SK-N-SH (cell line): Measurements from ENCODE around the gene ZNF407. TPM values are rescaled to one million over a fixed set of nuclear protein-coding genes. Genes with fewer than 3 reads are reported as not detected.

Experiments
- CTCF ChIA-PET: fragments of 300-600, 350-600 bp; formaldehyde crosslinking; extraction: SDS; loops from one replicate; lab custom pipeline; 2021; lab: Yijun Ruan, JAX
- POLR2A ChIA-PET: fragments of 350-600 bp; sonication (Branson Sonifier 250); formaldehyde crosslinking; extraction: SDS; loops from one replicate; lab custom pipeline; 2020; ENCODE audit warnings: antibody characterized with exemption, inconsistent platforms; lab: Yijun Ruan, JAX
- DNase-seq: peaks from one replicate; pipeline ENCODE4 v3.0.0; 2012
- H2AFZ ChIP-seq: fragments of 200-600 bp; sonication (generic); 2 replicates; pipeline ENCODE4 v1.8.1; 2016; ENCODE audit warnings: antibody characterized with exemption, mild to moderate bottlenecking, low read depth
- H3F3A ChIP-seq: fragments of 200-600 bp; sonication (generic); replicated peaks from 2 replicates; pipeline ENCODE3; 2016; ENCODE audit warnings: antibody characterized with exemption, mild to moderate bottlenecking; ENCODE audit not compliant: insufficient read depth
- H3K27ac ChIP-seq, 2 experiments: fragments of 200-500 bp in 1 of 2; fragments of 200-600 bp in 1 of 2; sonication (Bioruptor generic) in 1 of 2; sonication (generic), shearing (Covaris generic) in 1 of 2; 2 replicates each; pipeline versions ENCODE4 v1.5.1 to v1.6.1; 2014 to 2016; ENCODE audit warnings: low read depth in 2 of 2, inconsistent platforms in 1 of 2, low read length in 1 of 2, mild to moderate bottlenecking in 1 of 2, mixed read lengths in 1 of 2
- H3K27me3 ChIP-seq: fragments of 200-600 bp; sonication (generic), shearing (Covaris generic); 2 replicates; pipeline ENCODE4 v1.6.1; 2016; ENCODE audit warnings: mixed run types; ENCODE audit not compliant: insufficient read depth
- H3K36me3 ChIP-seq, 2 experiments: fragments of 200-500 bp in 1 of 2; fragments of 200-600 bp in 1 of 2; sonication (Bioruptor generic) in 1 of 2; sonication (generic) in 1 of 2; replicated peaks in 1 of 2; 2 replicates each; pipeline versions ENCODE3 to v1.5.1; 2014 to 2016; ENCODE audit warnings: low read length in 1 of 2, mild to moderate bottlenecking in 1 of 2; ENCODE audit not compliant: insufficient read depth in 2 of 2, control insufficient read depth in 1 of 2
- H3K4me1 ChIP-seq, 2 experiments: fragments of 200-500 bp in 1 of 2; fragments of 200-600 bp in 1 of 2; sonication (Bioruptor generic) in 1 of 2; sonication (generic), shearing (Covaris generic) in 1 of 2; 2 replicates each; pipeline versions ENCODE4 v1.5.1 to v1.6.1; 2014 to 2016; ENCODE audit warnings: low read depth in 1 of 2, low read length in 1 of 2, mixed run types in 1 of 2; ENCODE audit not compliant: insufficient read depth in 2 of 2, control insufficient read depth in 1 of 2
- H3K4me2 ChIP-seq: fragments of 200-600 bp; sonication (generic), shearing (Covaris generic); 2 replicates; pipeline ENCODE4 v1.6.1; 2017; ENCODE audit warnings: mixed run types
- H3K4me3 ChIP-seq, 2 experiments: fragments of 200-500 bp in 1 of 2; fragments of 200-600 bp in 1 of 2; sonication (Bioruptor generic) in 1 of 2; sonication (generic), shearing (Covaris generic) in 1 of 2; 2 replicates each; pipeline versions ENCODE4 v1.5.1 to v1.8.1; 2014 to 2016; ENCODE audit warnings: low read depth in 2 of 2, inconsistent platforms in 1 of 2, low read length in 1 of 2, mild to moderate bottlenecking in 1 of 2, mixed read lengths in 1 of 2, moderate library complexity in 1 of 2
- H3K79me2 ChIP-seq: fragments of 200-600 bp; sonication (generic); 2 replicates; pipeline ENCODE4 v1.8.1; 2017; ENCODE audit warnings: mild to moderate bottlenecking; ENCODE audit not compliant: insufficient read depth
- H3K9ac ChIP-seq: fragments of 200-600 bp; sonication (generic); 2 replicates; pipeline ENCODE4 v1.6.1; 2017; ENCODE audit warnings: mixed run types
- H3K9me2 ChIP-seq: fragments of 200-600 bp; sonication (generic); 2 replicates; pipeline ENCODE4 v1.6.1; 2017; ENCODE audit warnings: mixed run types
- H3K9me3 ChIP-seq: fragments of 200-600 bp; sonication (generic); 2 replicates; pipeline ENCODE4 v1.6.1; 2017; ENCODE audit warnings: mixed run types, mild to moderate bottlenecking, moderate library complexity
- H4K20me1 ChIP-seq: fragments of 200-600 bp; sonication (generic); 2 replicates; pipeline ENCODE4 v1.6.1; 2017; ENCODE audit warnings: mild to moderate bottlenecking, mixed run types; ENCODE audit not compliant: insufficient read depth
- CHD2 ChIP-seq: fragments of 150-350 bp; IDR thresholded peaks from 2 replicates; pipeline ENCODE4 v1.6.1; 2018; ENCODE audit warnings: low read length; ENCODE audit not compliant: partially characterized antibody
- ELF1 ChIP-seq: IDR thresholded peaks from 2 replicates; pipeline ENCODE4 v1.4.0; 2012
- EP300 ChIP-seq, 2 experiments: IDR thresholded peaks; 2 replicates each; pipeline versions ENCODE4 v1.4.0 to v1.6.1; 2012; ENCODE audit warnings: borderline replicate concordance in 1 of 2, low read depth in 1 of 2, low read length in 1 of 2
- FOSL2 ChIP-seq: IDR thresholded peaks from 2 replicates; pipeline ENCODE4 v1.4.0; 2012; ENCODE audit warnings: low read depth, mild to moderate bottlenecking, moderate library complexity, borderline replicate concordance
- FOXJ3 ChIP-seq: sonication (generic); formaldehyde crosslinking; IDR thresholded peaks from 2 replicates; pipeline ENCODE4 v1.5.1; 2020; ENCODE audit warnings: mild to moderate bottlenecking, missing genetic modification reagents
- JUND ChIP-seq: IDR thresholded peaks from 2 replicates; pipeline ENCODE4 v1.4.0; 2012
- MXI1 ChIP-seq: IDR thresholded peaks from 2 replicates; pipeline ENCODE4 v1.6.1; 2012; ENCODE audit warnings: mild to moderate bottlenecking, low read depth, low read length, improper control_type of control experiment
- PBX3 ChIP-seq: IDR thresholded peaks from 2 replicates; pipeline ENCODE4; 2012
- POLR2AphosphoS5 ChIP-seq: IDR thresholded peaks from 2 replicates; pipeline ENCODE4 v1.6.1; 2012; ENCODE audit warnings: low read depth, low read length
- RAD21 ChIP-seq: IDR thresholded peaks from 2 replicates; pipeline ENCODE4 v1.6.1; 2012; ENCODE audit warnings: mild to moderate bottlenecking, low read length
- RCOR1 ChIP-seq: fragments of 150-350 bp; IDR thresholded peaks from 2 replicates; pipeline ENCODE4 v1.6.1; 2017; ENCODE audit warnings: antibody characterized with exemption, low read length
- SIN3A ChIP-seq: IDR thresholded peaks from 2 replicates; pipeline ENCODE4 v1.6.1; 2012; ENCODE audit warnings: low read depth, mild to moderate bottlenecking, low read length, moderate library complexity, borderline replicate concordance
- SMC3 ChIP-seq: IDR thresholded peaks from 2 replicates; pipeline ENCODE4 v1.6.1; 2012; ENCODE audit warnings: low read depth, low read length, improper control_type of control experiment
- TEAD4 ChIP-seq: IDR thresholded peaks from 2 replicates; pipeline ENCODE4 v1.4.0; 2012; ENCODE audit warnings: mild to moderate bottlenecking, borderline replicate concordance; ENCODE audit not compliant: insufficient read depth
- USF1 ChIP-seq: IDR thresholded peaks from 2 replicates; pipeline ENCODE4 v1.4.0; 2012; ENCODE audit warnings: low read depth, borderline replicate concordance
- WGBS: methylation state at CpG from one replicate; pipeline ENCODE4 v1.1.6; 2017; ENCODE audit warnings: low lambda C conversion rate; 5-methylcytosine and 5-hydroxymethylcytosine counted together
- polyA plus RNA-seq, 3 experiments: library from polyadenylated mRNA; depleted of rRNA; stranded (reverse); fragments of >200 nt; gene quantifications; 2 replicates each; pipeline ENCODE4 v1.2.3, GENCODE V29; 2012
- TF ChIP-seq, protein P1 (sequence below): IDR thresholded peaks from 2 replicates; pipeline ENCODE4 v1.6.1; 2012; ENCODE audit warnings: mild to moderate bottlenecking, low read depth, low read length, moderate library complexity
- TF ChIP-seq, protein P2 (sequence below): IDR thresholded peaks from 2 replicates; pipeline ENCODE4 v1.4.0; 2012; ENCODE audit warnings: low read depth, borderline replicate concordance

The ZNF407 gene
- polyA plus RNA-seq, 1 of the 3 experiments (the other 2 are of a cell fraction) = 2.6 TPM

GRCh38 chr18:74631212-74631611, 33.5 kb downstream of the ZNF407 start:
- CTCF ChIA-PET = interaction anchor here (0.8 to 3.2 kb wide), 2 partner anchors 8 to 410 kb away, joined by 3 to 9 read pairs; no protein-coding TSS in a partner anchor
- Histone ChIP-seq H3K4me1 (no peaks in the 10 kb centered on the region; a peak in 1 of 4 replicates), H4K20me1 (no peaks in the 10 kb centered on the region), H3K9me3 (no peaks in the 10 kb centered on the region), H3K9ac (no peak overlapping the region), H3K4me2 (no peak overlapping the region), H3K27ac (no peak overlapping the region), H3K27me3 (no peaks in the 10 kb centered on the region), H2AFZ (no peak overlapping the region), H3K4me3 (no peak overlapping the region), H3K79me2 (peaks cover 11% of the 10 kb centered on the region; the same call in 1 of the 2 replicates), H3K9me2 (no peaks in the 10 kb centered on the region), H3K36me3 (peaks cover 14 to 35% of the 10 kb centered on the region in 2 experiments), H3F3A (no peaks in the 10 kb centered on the region)
- TF ChIP-seq SIN3A = no peak
- TF ChIP-seq EP300 (IDR thresholded peaks at IDR 0.05; ENCODE audit: borderline replicate concordance in 1 of 2, low read depth in 1 of 2, low read length in 1 of 2) = no peak
- no peak for TF ChIP-seq RCOR1
- TF ChIP-seq MXI1 = no peak
- TF ChIP-seq PBX3 = no peak
- TF ChIP-seq FOSL2 = no peak
- TF ChIP-seq RAD21 = no peak
- TF ChIP-seq JUND = no peak
- TF ChIP-seq, protein P1, sequence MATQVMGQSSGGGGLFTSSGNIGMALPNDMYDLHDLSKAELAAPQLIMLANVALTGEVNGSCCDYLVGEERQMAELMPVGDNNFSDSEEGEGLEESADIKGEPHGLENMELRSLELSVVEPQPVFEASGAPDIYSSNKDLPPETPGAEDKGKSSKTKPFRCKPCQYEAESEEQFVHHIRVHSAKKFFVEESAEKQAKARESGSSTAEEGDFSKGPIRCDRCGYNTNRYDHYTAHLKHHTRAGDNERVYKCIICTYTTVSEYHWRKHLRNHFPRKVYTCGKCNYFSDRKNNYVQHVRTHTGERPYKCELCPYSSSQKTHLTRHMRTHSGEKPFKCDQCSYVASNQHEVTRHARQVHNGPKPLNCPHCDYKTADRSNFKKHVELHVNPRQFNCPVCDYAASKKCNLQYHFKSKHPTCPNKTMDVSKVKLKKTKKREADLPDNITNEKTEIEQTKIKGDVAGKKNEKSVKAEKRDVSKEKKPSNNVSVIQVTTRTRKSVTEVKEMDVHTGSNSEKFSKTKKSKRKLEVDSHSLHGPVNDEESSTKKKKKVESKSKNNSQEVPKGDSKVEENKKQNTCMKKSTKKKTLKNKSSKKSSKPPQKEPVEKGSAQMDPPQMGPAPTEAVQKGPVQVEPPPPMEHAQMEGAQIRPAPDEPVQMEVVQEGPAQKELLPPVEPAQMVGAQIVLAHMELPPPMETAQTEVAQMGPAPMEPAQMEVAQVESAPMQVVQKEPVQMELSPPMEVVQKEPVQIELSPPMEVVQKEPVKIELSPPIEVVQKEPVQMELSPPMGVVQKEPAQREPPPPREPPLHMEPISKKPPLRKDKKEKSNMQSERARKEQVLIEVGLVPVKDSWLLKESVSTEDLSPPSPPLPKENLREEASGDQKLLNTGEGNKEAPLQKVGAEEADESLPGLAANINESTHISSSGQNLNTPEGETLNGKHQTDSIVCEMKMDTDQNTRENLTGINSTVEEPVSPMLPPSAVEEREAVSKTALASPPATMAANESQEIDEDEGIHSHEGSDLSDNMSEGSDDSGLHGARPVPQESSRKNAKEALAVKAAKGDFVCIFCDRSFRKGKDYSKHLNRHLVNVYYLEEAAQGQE = no peak
- no peak for TF ChIP-seq POLR2AphosphoS5
- no peak for TF ChIP-seq CHD2
- DNase-seq = no peak
- WGBS = 82% methylated on average over 2 of the region's 2 CpGs
- POLR2A ChIA-PET = no interaction called here

GRCh38 chr18:74631623-74632350, 34.1 kb downstream of the ZNF407 start:
- Histone ChIP-seq H3K27me3 (no peaks in the 10 kb centered on the region), H3K9ac (no peak overlapping the region), H3K4me3 (no peak overlapping the region), H3K4me1 (no peaks in the 10 kb centered on the region), H3K27ac (no peak overlapping the region), H3F3A (no peaks in the 10 kb centered on the region), H3K4me2 (no peak overlapping the region), H3K9me2 (no peaks in the 10 kb centered on the region), H3K79me2 (peaks cover 11% of the 10 kb centered on the region; the same call in 1 of the 2 replicates), H3K36me3 (peaks cover 14 to 35% of the 10 kb centered on the region in 2 experiments), H3K9me3 (no peaks in the 10 kb centered on the region), H4K20me1 (no peaks in the 10 kb centered on the region), H2AFZ (no peak overlapping the region)
- 93% methylated on average over 13 of the region's 13 CpGs for WGBS
- POLR2A ChIA-PET = no interaction called here
- CTCF ChIA-PET = interaction anchor here (0.8 to 3.2 kb wide), 4 partner anchors 8 to 409 kb away, joined by 3 to 9 read pairs (median 5); no protein-coding TSS in a partner anchor
- DNase-seq = no peak
- TF ChIP-seq TEAD4 (no peak), RCOR1 (no peak), FOSL2 (no peak), FOXJ3 (CRISPR knock-in tag) (no peak), ELF1 (no peak), MXI1 (no peak), USF1 (no peak), SMC3 (no peak), PBX3 (no peak), CHD2 (no peak)
- TF ChIP-seq, protein P2, sequence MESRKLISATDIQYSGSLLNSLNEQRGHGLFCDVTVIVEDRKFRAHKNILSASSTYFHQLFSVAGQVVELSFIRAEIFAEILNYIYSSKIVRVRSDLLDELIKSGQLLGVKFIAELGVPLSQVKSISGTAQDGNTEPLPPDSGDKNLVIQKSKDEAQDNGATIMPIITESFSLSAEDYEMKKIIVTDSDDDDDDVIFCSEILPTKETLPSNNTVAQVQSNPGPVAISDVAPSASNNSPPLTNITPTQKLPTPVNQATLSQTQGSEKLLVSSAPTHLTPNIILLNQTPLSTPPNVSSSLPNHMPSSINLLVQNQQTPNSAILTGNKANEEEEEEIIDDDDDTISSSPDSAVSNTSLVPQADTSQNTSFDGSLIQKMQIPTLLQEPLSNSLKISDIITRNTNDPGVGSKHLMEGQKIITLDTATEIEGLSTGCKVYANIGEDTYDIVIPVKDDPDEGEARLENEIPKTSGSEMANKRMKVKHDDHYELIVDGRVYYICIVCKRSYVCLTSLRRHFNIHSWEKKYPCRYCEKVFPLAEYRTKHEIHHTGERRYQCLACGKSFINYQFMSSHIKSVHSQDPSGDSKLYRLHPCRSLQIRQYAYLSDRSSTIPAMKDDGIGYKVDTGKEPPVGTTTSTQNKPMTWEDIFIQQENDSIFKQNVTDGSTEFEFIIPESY = no peak
